HepG2 (cell line): ENCODE data around the gene FTL. TPM values are rescaled to one million over a fixed set of nuclear protein-coding genes. Genes with fewer than 3 reads are reported as not detected.

Source experiments
- BCL3 ChIP-seq: sonication (generic); formaldehyde crosslinking; IDR thresholded peaks from 2 replicates; pipeline ENCODE4 v1.5.1; 2020; ENCODE audit warnings: mild to moderate bottlenecking, missing genetic modification reagents, moderate library complexity
- E2F5 ChIP-seq: sonication (generic); formaldehyde crosslinking; conservative IDR thresholded peaks from 2 replicates; pipeline ENCODE4 v1.4.0; 2020; ENCODE audit warnings: missing genetic modification reagents
- EP300 ChIP-seq, 3 experiments: sonication (generic) in 1 of 3; formaldehyde crosslinking in 1 of 3; IDR thresholded peaks; 2 replicates each; pipeline versions ENCODE4 v1.5.1 to v1.6.1; 2011 to 2020; ENCODE audit warnings: low read depth in 2 of 3, low read length in 2 of 3, borderline replicate concordance in 1 of 3, improper control_type of control experiment in 1 of 3, mild to moderate bottlenecking in 1 of 3, missing genetic modification reagents in 1 of 3, moderate library complexity in 1 of 3
- KDM5B ChIP-seq: sonication (generic); formaldehyde crosslinking; IDR thresholded peaks from 2 replicates; pipeline ENCODE4 v1.4.0; 2020; ENCODE audit warnings: missing genetic modification reagents, mild to moderate bottlenecking, borderline replicate concordance
- MIXL1 ChIP-seq: IDR thresholded peaks from 2 replicates; pipeline ENCODE4 v1.6.1; 2016
- MYNN ChIP-seq: sonication (generic); formaldehyde crosslinking; IDR thresholded peaks from 2 replicates; pipeline ENCODE4 v1.4.0; 2020; ENCODE audit warnings: mild to moderate bottlenecking, low read depth, missing genetic modification reagents
- NFKB2 ChIP-seq: sonication (generic); formaldehyde crosslinking; IDR thresholded peaks from 2 replicates; pipeline ENCODE4 v1.4.0; 2020; ENCODE audit warnings: missing genetic modification reagents, borderline replicate concordance
- PTBP1 ChIP-seq: fragments of 200-400 bp; formaldehyde crosslinking; IDR thresholded peaks from 2 replicates; pipeline ENCODE4 v1.6.1; 2018; ENCODE audit warnings: low read length, low read depth; ENCODE audit not compliant: poor library complexity, severe bottlenecking
- SRSF9 ChIP-seq: fragments of 200-400 bp; formaldehyde crosslinking; IDR thresholded peaks from 2 replicates; pipeline ENCODE4 v1.6.1; 2018; ENCODE audit warnings: borderline replicate concordance, mild to moderate bottlenecking, low read depth, low read length; ENCODE audit not compliant: insufficient read depth, poor library complexity, severe bottlenecking
- TFDP2 ChIP-seq: sonication (generic); formaldehyde crosslinking; IDR thresholded peaks from 2 replicates; pipeline ENCODE4 v1.4.0; 2020; ENCODE audit warnings: missing genetic modification reagents
- ZBTB20 ChIP-seq: sonication (generic); formaldehyde crosslinking; IDR thresholded peaks from 2 replicates; pipeline ENCODE4 v1.8.1; 2023; ENCODE audit warnings: missing genetic modification reagents, low read depth, mild to moderate bottlenecking, borderline replicate concordance
- ZNF232 ChIP-seq: sonication (generic); formaldehyde crosslinking; IDR thresholded peaks from 2 replicates; pipeline ENCODE4 v1.4.0; 2020; ENCODE audit warnings: missing genetic modification reagents, borderline replicate concordance
- ZNF296 ChIP-seq: sonication (generic); formaldehyde crosslinking; conservative IDR thresholded peaks from 2 replicates; pipeline ENCODE4 v1.5.0; 2020; ENCODE audit warnings: mild to moderate bottlenecking, missing genetic modification reagents
- ZNF609 ChIP-seq: sonication (generic); formaldehyde crosslinking; IDR thresholded peaks from 2 replicates; pipeline ENCODE4 v1.4.0; 2020; ENCODE audit warnings: mild to moderate bottlenecking, missing genetic modification reagents, borderline replicate concordance
- ZNF615 ChIP-seq: sonication (generic); formaldehyde crosslinking; IDR thresholded peaks from 2 replicates; pipeline ENCODE4 v1.5.0; 2020; ENCODE audit warnings: mild to moderate bottlenecking, missing genetic modification reagents, borderline replicate concordance
- ZNF770 ChIP-seq: sonication (generic); formaldehyde crosslinking; IDR thresholded peaks from 2 replicates; pipeline ENCODE4 v1.5.0; 2020; ENCODE audit warnings: mild to moderate bottlenecking, missing genetic modification reagents
- ZNF792 ChIP-seq: IDR thresholded peaks from 2 replicates; pipeline ENCODE4 v1.6.1; 2016
- polyA plus RNA-seq, 8 experiments: library from polyadenylated mRNA; depleted of rRNA in 3 of 8; stranded (reverse) in 7 of 8; unstranded in 1 of 8; fragments of >200 nt; fragmentation: Illumina TruSeq in 4 of 8; extraction: Trizol in 4 of 8; gene quantifications; 2 replicates each; pipeline versions ENCODE4 v1.2.1 to v1.2.3, GENCODE V29; 2011 to 2016; ENCODE audit warnings: low read depth in 4 of 8, missing spikeins in 1 of 8, mixed read lengths in 1 of 8; ENCODE audit not compliant: insufficient read depth in 1 of 8
- total RNA-seq, 5 experiments: library from RNA; depleted of rRNA; stranded (reverse); fragments of >200 nt; fragmentation: Illumina TruSeq; extraction: Trizol; gene quantifications; 2 replicates each; pipeline ENCODE4 v1.2.3, GENCODE V29; 2016; ENCODE audit warnings: low read depth in 1 of 5

FTL gene
- total and polyA plus RNA-seq, 2 of the 13 experiments (the other 11 are each of a cell fraction or from before 2014, with no cell fraction given): 2,721 to 8,800 TPM

GRCh38 chr19:48954595-48955307, 10.4 kb upstream of the FTL start, which contains the start of gene BAX (continued):
- TF ChIP-seq ZNF609 (CRISPR knock-in tag): peak; percentile 24; the same call in 1 of the 2 replicates
- TF ChIP-seq ZNF770 (CRISPR knock-in tag): no peak
- no peak for TF ChIP-seq SRSF9
- peak; percentile 85 for TF ChIP-seq KDM5B (CRISPR knock-in tag)
- 0 out of 2 replicates have a peak, but pooled peaks have one; percentile 44 for TF ChIP-seq E2F5
- TF ChIP-seq ZNF232 (CRISPR knock-in tag): no peak; the same call in 1 of the 2 replicates
- peak; percentile 76; the same call in 1 of the 2 replicates for TF ChIP-seq BCL3 (CRISPR knock-in tag)
- TF ChIP-seq MYNN (CRISPR knock-in tag): no peak; the same call in 1 of the 2 replicates
- peak in 1 of 2 experiments; percentile 25; a peak in 1 of 4 replicates for TF ChIP-seq EP300 (IDR thresholded peaks at IDR 0.05; ENCODE audit: low read depth in 2 of 2, low read length in 2 of 2)
- no peak for TF ChIP-seq EP300 (CRISPR knock-in tag; IDR thresholded peaks at IDR 0.05; ENCODE audit: borderline replicate concordance)
- TF ChIP-seq ZNF792 (CRISPR knock-in tag): peak; percentile 34; the same call in 1 of the 2 replicates
- TF ChIP-seq ZNF615 (CRISPR knock-in tag): no peak
- TF ChIP-seq TFDP2: peak; percentile 81
- peak; percentile 44 for TF ChIP-seq PTBP1
- peak; percentile 50; the same call in 1 of the 2 replicates for TF ChIP-seq MIXL1
- peak; percentile 22; the same call in 1 of the 2 replicates for TF ChIP-seq NFKB2 (CRISPR knock-in tag)
- TF ChIP-seq ZNF296: no peak
- no peak for TF ChIP-seq ZBTB20 (CRISPR knock-in tag)
